ENCODE results near the gene ADARB1.

ADARB1 gene

DNA sequence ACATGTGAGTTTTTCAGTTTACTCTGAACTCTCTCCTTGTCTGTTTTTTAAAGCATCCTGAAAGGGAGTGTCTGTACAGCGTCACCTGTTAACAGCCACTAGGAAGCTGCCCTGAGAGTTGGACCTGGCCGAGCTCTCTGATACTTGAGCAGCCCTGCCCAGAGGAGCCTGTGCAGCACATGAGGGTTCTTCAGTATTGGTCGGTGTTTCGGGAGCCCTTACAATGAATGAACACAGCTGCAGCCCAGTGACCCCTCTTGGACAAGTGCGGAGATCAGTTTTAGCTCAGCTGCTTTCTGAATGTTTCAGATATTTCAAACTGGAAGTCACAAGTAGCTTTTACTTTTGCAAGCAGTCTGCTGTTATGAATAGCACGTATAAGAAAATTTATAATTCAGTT lies 39.2 kb downstream of the ADARB1 start:
- TF ChIP-seq SUZ12 (IDR thresholded peaks at IDR 0.05) (no peak), CTBP1 (IDR thresholded peaks at IDR 0.05; ENCODE audit: borderline replicate concordance) (no peak)
- CTCF ChIA-PET: interaction anchor here (0.7 to 1.4 kb wide), 4 partner anchors 9 to 24 kb away, joined by 3 to 5 read pairs (median 4); no protein-coding TSS in a partner anchor
- POLR2A ChIA-PET: no interaction called here
- DNase-seq (ENCODE audit: extremely low spot score): no peak

DNA sequence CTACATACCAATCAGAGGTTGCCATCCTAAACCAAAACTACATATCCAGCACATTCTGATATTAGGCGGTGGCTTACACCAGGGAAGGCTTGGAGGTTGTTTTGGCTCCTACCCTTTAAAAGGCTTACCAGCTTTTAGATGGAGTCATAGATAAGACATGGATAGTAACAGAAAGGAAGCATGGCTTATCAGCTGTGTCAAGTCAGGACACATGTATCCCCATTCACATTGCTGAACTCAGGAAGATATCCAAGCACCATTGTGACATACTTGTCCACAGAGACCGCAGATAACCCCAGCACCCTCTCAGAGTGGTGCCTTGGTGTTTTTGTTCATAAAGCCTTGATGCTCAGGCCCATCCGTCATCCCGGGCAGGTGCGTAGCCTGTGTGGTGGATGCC lies 39.7 kb downstream of the ADARB1 start:
- no peak for DNase-seq (ENCODE audit: extremely low spot score)
- no peak for TF ChIP-seq BHLHE40 (IDR thresholded peaks at IDR 0.05; ENCODE audit: borderline replicate concordance)
- TF ChIP-seq TARDBP (IDR thresholded peaks at IDR 0.05): no peak
- no peak for TF ChIP-seq FOXM1 (IDR thresholded peaks at IDR 0.05; ENCODE audit: borderline replicate concordance)
- no peak for TF ChIP-seq ZNF384 (IDR thresholded peaks at IDR 0.05)
- no peak for TF ChIP-seq L3MBTL2 (conservative IDR thresholded peaks at IDR 0.05)
- no peak for TF ChIP-seq ARNT (IDR thresholded peaks at IDR 0.05)
- no peak for TF ChIP-seq LEF1 (IDR thresholded peaks at IDR 0.05; ENCODE audit: borderline replicate concordance)
- TF ChIP-seq NFRKB (IDR thresholded peaks at IDR 0.05): no peak
- CTCF ChIA-PET: interaction anchor here (0.7 to 1.4 kb wide), 4 partner anchors 9 to 24 kb away, joined by 3 to 5 read pairs (median 4); no protein-coding TSS in a partner anchor
- POLR2A ChIA-PET: interaction anchor here (1.0 kb wide), 1 partner anchor 8 kb away, joined by 3 read pairs; no protein-coding TSS in a partner anchor

DNA sequence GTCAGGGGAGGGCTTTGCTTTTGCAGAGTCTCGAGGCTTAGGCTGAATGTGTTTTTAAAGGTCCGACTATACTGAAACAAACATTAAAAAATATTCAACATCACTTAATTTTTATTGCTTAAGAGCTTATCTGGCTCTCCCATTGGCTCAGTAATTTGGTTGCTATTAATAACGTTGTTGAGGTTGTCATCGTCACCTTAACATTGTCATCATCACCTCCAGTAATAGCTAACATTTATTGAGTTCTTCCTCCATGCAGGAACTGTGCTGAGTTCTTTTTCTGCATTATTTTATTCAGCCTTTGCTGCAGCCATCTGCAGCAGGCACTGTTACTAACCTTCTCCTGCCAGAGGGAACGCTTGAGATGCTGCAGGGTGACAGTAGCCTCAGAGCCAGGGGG lies 40.1 kb downstream of the ADARB1 start:
- no peak for DNase-seq (ENCODE audit: extremely low spot score)
- POLR2A ChIA-PET: interaction anchor here (1.0 kb wide), 1 partner anchor 9 kb away, joined by 3 read pairs; no protein-coding TSS in a partner anchor
- CTCF ChIA-PET: interaction anchor here (1.0 kb wide), 1 partner anchor 14 kb away, joined by 3 read pairs; no protein-coding TSS in a partner anchor
- TF ChIP-seq LEF1 (IDR thresholded peaks at IDR 0.05; ENCODE audit: borderline replicate concordance) (no peak), BHLHE40 (IDR thresholded peaks at IDR 0.05; ENCODE audit: borderline replicate concordance) (no peak), SUZ12 (IDR thresholded peaks at IDR 0.05) (no peak), TARDBP (IDR thresholded peaks at IDR 0.05) (no peak), ZNF384 (IDR thresholded peaks at IDR 0.05) (no peak), NFRKB (IDR thresholded peaks at IDR 0.05) (no peak), FOXA1 (IDR thresholded peaks at IDR 0.05) (no peak), L3MBTL2 (conservative IDR thresholded peaks at IDR 0.05) (no peak), FOXK2 (IDR thresholded peaks at IDR 0.05) (no peak), SP1 (IDR thresholded peaks at IDR 0.05) (no peak)
- TF ChIP-seq, protein P1, sequence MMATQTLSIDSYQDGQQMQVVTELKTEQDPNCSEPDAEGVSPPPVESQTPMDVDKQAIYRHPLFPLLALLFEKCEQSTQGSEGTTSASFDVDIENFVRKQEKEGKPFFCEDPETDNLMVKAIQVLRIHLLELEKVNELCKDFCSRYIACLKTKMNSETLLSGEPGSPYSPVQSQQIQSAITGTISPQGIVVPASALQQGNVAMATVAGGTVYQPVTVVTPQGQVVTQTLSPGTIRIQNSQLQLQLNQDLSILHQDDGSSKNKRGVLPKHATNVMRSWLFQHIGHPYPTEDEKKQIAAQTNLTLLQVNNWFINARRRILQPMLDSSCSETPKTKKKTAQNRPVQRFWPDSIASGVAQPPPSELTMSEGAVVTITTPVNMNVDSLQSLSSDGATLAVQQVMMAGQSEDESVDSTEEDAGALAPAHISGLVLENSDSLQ (IDR thresholded peaks at IDR 0.05): no peak

DNA sequence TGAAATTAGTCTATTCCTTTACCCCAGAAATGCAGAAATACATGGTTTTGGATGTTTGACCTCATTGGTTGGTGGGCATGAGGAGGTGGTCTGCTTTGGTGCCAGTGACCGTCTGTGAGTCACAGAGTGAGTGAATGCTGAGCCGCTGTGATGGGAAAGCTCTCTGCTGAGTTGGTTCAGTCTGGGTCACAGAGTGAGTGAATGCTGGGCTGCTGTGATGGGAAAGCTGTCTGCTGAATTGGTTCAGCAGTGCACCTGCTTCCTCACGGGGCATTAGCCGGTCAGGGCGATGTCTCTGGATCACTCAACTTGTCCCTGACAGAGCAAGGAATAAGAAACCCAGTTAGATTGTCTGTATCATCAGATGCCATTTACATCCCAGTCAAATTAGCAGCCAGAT lies 40.8 kb downstream of the ADARB1 start:
- ChIA-PET POLR2A (interaction anchor here (1.0 kb wide), 1 partner anchor 9 kb away, joined by 3 read pairs; no protein-coding TSS in a partner anchor), CTCF (interaction anchor here (1.0 kb wide), 1 partner anchor 13 kb away, joined by 3 read pairs; no protein-coding TSS in a partner anchor)

DNA sequence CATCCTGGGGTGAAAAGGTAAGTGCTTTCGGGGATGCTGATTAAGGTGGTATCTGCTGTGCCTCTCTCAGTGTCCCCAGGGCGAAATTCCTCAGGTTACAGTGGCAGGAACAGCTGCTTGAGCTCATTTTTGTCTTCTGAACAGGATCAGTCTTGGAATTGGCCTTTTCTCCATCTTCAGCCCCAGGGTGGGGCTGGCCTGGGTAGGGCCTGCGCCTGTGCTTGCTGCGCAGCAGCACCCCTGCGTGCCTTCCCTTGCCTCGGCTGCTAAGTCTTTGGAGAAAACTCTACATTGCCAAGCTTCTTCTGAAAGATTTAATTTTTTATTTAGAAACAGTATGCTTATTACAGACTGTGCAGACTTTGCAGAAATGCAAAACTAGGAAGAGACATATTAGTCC lies 41.7 kb downstream of the ADARB1 start:
- DNase-seq (ENCODE audit: extremely low spot score): no peak
- CTCF ChIA-PET: no interaction called here
- TF ChIP-seq BHLHE40 (IDR thresholded peaks at IDR 0.05; ENCODE audit: borderline replicate concordance) (no peak), SP1 (IDR thresholded peaks at IDR 0.05) (no peak), SUZ12 (IDR thresholded peaks at IDR 0.05) (no peak), LEF1 (IDR thresholded peaks at IDR 0.05; ENCODE audit: borderline replicate concordance) (no peak), CTBP1 (IDR thresholded peaks at IDR 0.05; ENCODE audit: borderline replicate concordance) (no peak), ZNF384 (IDR thresholded peaks at IDR 0.05) (no peak), NFRKB (IDR thresholded peaks at IDR 0.05) (no peak), FOXA1 (IDR thresholded peaks at IDR 0.05) (no peak), ELF4 (IDR thresholded peaks at IDR 0.05) (no peak), HDGF (IDR thresholded peaks at IDR 0.05; ENCODE audit: borderline replicate concordance) (no peak), L3MBTL2 (conservative IDR thresholded peaks at IDR 0.05) (no peak), TARDBP (IDR thresholded peaks at IDR 0.05) (no peak), FOXK2 (IDR thresholded peaks at IDR 0.05) (no peak), FOXM1 (IDR thresholded peaks at IDR 0.05; ENCODE audit: borderline replicate concordance) (no peak), ARNT (IDR thresholded peaks at IDR 0.05) (no peak)
- TF ChIP-seq, protein P1 (IDR thresholded peaks at IDR 0.05): no peak
- POLR2A ChIA-PET: no interaction called here

More for the DNA sequence above, 40.8 kb downstream of the ADARB1 start:
- TF ChIP-seq FOXM1 (IDR thresholded peaks at IDR 0.05; ENCODE audit: borderline replicate concordance) (no peak), TARDBP (IDR thresholded peaks at IDR 0.05) (no peak), FOXK2 (IDR thresholded peaks at IDR 0.05) (no peak), FOXA1 (IDR thresholded peaks at IDR 0.05) (no peak), CTBP1 (IDR thresholded peaks at IDR 0.05; ENCODE audit: borderline replicate concordance) (no peak), LEF1 (IDR thresholded peaks at IDR 0.05; ENCODE audit: borderline replicate concordance) (no peak), NFRKB (IDR thresholded peaks at IDR 0.05) (no peak), BHLHE40 (IDR thresholded peaks at IDR 0.05; ENCODE audit: borderline replicate concordance) (no peak), ZNF384 (IDR thresholded peaks at IDR 0.05) (no peak), ELF4 (IDR thresholded peaks at IDR 0.05) (no peak), HDGF (IDR thresholded peaks at IDR 0.05; ENCODE audit: borderline replicate concordance) (no peak), SP1 (IDR thresholded peaks at IDR 0.05) (no peak), SUZ12 (IDR thresholded peaks at IDR 0.05) (no peak), L3MBTL2 (conservative IDR thresholded peaks at IDR 0.05) (no peak), ARNT (IDR thresholded peaks at IDR 0.05) (no peak)
- TF ChIP-seq, protein P1 (IDR thresholded peaks at IDR 0.05): no peak
- DNase-seq (ENCODE audit: extremely low spot score): no peak

DNA sequence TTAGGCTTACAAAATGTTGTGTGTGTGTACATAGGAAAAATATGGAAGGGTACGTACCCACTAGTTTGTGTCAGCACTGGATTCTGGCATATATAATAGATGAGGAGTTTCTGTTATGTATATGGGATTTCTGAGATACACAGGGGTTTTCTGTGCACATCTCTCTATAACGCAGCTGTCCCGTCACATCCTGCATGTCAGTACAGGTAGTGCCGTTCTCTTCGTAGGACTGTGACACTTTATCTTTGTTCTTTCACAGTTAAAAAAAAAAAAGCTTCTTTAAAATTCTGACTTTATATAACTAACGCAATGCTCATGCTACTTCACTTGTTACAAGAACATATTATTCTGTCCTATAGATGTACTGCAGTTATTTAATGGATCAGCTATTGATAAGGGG lies 42.9 kb downstream of the ADARB1 start:
- ChIA-PET POLR2A (no interaction called here), CTCF (no interaction called here)
- DNase-seq (ENCODE audit: extremely low spot score): no peak
- TF ChIP-seq SUZ12 (IDR thresholded peaks at IDR 0.05): no peak

Measured in HEK293T (cell line).